Prostate gland (tissue), 2 donors: ENCODE measurements around the gene SLC25A26. TPM values are rescaled to one million over a fixed set of nuclear protein-coding genes. Genes with fewer than 3 reads are reported as not detected.

Experiments used
- DNase-seq: peaks from one replicate; pipeline ENCODE4 v3.0.0-alpha.2; 2019; ENCODE audit warnings: low spot score
- H3K27ac ChIP-seq, 2 donors: fragments of 200-600 bp; sonication (generic); 2 replicates each; pipeline ENCODE4 v1.5.1; 2017 to 2019
- H3K27me3 ChIP-seq: fragments of 200-600 bp; sonication (generic); replicated peaks from 2 replicates; pipeline ENCODE4 v1.5.1; 2019; ENCODE audit not compliant: insufficient read depth
- H3K36me3 ChIP-seq, 2 donors: fragments of 200-600 bp; sonication (generic); 1 replicate in 1 of 2; 2 replicates in 1 of 2; pipeline versions ENCODE4 v1.5.1 to v1.8.1; 2017 to 2019
- H3K4me1 ChIP-seq: fragments of 200-600 bp; sonication (generic); replicated peaks from 2 replicates; pipeline ENCODE4 v1.5.1; 2019
- H3K4me3 ChIP-seq, 2 donors: fragments of 200-600 bp; sonication (generic); 2 replicates each; pipeline ENCODE4 v1.5.1; 2017 to 2019
- H3K9me3 ChIP-seq: fragments of 200-600 bp; sonication (generic); 2 replicates; pipeline ENCODE4 v1.5.1; 2017
- CTCF ChIP-seq, 4 experiments: fragments of 200-600 bp in 2 of 4; fragments of 450-650 bp in 2 of 4; sonication (generic) in 2 of 4; IDR thresholded peaks; 1 replicate in 3 of 4; 2 replicates in 1 of 4; pipeline ENCODE4 v1.5.1; 2016 to 2019; ENCODE audit warnings: antibody characterized with exemption in 4 of 4, mild to moderate bottlenecking in 2 of 4, moderate library complexity in 2 of 4
- POLR2A ChIP-seq: fragments of 450-650 bp; IDR thresholded peaks from one replicate; pipeline ENCODE4 v1.6.1; 2016; ENCODE audit warnings: antibody characterized with exemption, mild to moderate bottlenecking
- POLR2AphosphoS5 ChIP-seq: sonication (generic); formaldehyde crosslinking; IDR thresholded peaks from one replicate; pipeline ENCODE4 v1.6.1; 2017; ENCODE audit warnings: antibody characterized with exemption
- WGBS: methylation state at CpG from one replicate; pipeline ENCODE4 v1.1.5; 2018; 5-methylcytosine and 5-hydroxymethylcytosine counted together
- intact Hi-C: fragments of 100-400 bp; cut with DNase I; formaldehyde crosslinking; loops from one replicate; pipeline ENCODE4 v1.14.2; 2022
- total RNA-seq, 2 donors: library from RNA; depleted of rRNA; stranded (reverse); fragments of >200 nt; gene quantifications; one replicate each; pipeline ENCODE4 v1.1.0, GENCODE V29; 2016

SLC25A26 gene
- total RNA-seq, 2 donors from 2014 or later, result 24.4 to 32.3 TPM

- Histone ChIP-seq H3K4me1 (peaks cover 28% of the 10 kb centered on the region), H3K27me3 (no peaks in the 10 kb centered on the region), H3K36me3 (peaks cover 0 to 10% of the 10 kb centered on the region in 2 donors), H3K27ac (peak overlapping the region in 1 of 2 donors; percentile 62), H3K9me3 (no peaks in the 10 kb centered on the region), H3K4me3 (no peak overlapping the region)
- no peak for TF ChIP-seq POLR2AphosphoS5
- TF ChIP-seq CTCF (IDR thresholded peaks at IDR 0.05), result no peak
- TF ChIP-seq POLR2A, result no peak
- DNase-seq, result no peak
- WGBS, result 58% methylated on average over 15 of the region's 15 CpGs
- intact Hi-C loops, result no loop called here
These were observed 183.4 kb downstream of the SLC25A26 start for GRCh38 chr3:66404197-66404596.

- intact Hi-C loops, result no loop called here
- no peak overlapping the region for H3K4me3 ChIP-seq
- peak overlapping the region in 1 of 2 donors; percentile 62 for H3K27ac ChIP-seq
- 96% methylated on average over 32 of the region's 32 CpGs for WGBS
- TF ChIP-seq POLR2AphosphoS5 (no peak), POLR2A (no peak), CTCF (IDR thresholded peaks at IDR 0.05) (no peak)
- H3K36me3 ChIP-seq, result peaks cover 0 to 6% of the 10 kb centered on the region in 2 donors
- DNase-seq, result no peak
- H3K4me1 ChIP-seq, result peaks cover 28% of the 10 kb centered on the region
- no peaks in the 10 kb centered on the region for H3K27me3 ChIP-seq
- H3K9me3 ChIP-seq, result no peaks in the 10 kb centered on the region
These were observed 184.3 kb downstream of the SLC25A26 start for GRCh38 chr3:66404903-66405700.

GRCh38 chr3:66405701-66406091 lies 184.9 kb downstream of the SLC25A26 start:
- Histone ChIP-seq H3K36me3 (peaks cover 0 to 6% of the 10 kb centered on the region in 2 donors), H3K27ac (peak overlapping the region; percentile 1 to 46), H3K4me1 (peaks cover 28% of the 10 kb centered on the region), H3K9me3 (no peaks in the 10 kb centered on the region), H3K4me3 (no peak overlapping the region), H3K27me3 (no peaks in the 10 kb centered on the region)
- DNase-seq, result no peak
- TF ChIP-seq POLR2AphosphoS5 (no peak), POLR2A (no peak), CTCF (IDR thresholded peaks at IDR 0.05) (no peak)
- intact Hi-C loops, result loop anchor here (2.0 kb wide), 1 partner anchor 411 kb away; no protein-coding TSS in a partner anchor
- 85% methylated on average over 11 of the region's 11 CpGs for WGBS

GRCh38 chr3:66406163-66406562 lies 185.4 kb downstream of the SLC25A26 start:
- Histone ChIP-seq H3K4me1 (peaks cover 25% of the 10 kb centered on the region), H3K4me3 (no peak overlapping the region), H3K27ac (peak overlapping the region; percentile 1 to 46), H3K27me3 (no peaks in the 10 kb centered on the region), H3K36me3 (peaks cover 0 to 6% of the 10 kb centered on the region in 2 donors), H3K9me3 (no peaks in the 10 kb centered on the region)
- TF ChIP-seq CTCF (IDR thresholded peaks at IDR 0.05) (no peak), POLR2AphosphoS5 (peak; percentile 12)
- intact Hi-C loops, result loop anchor here (2.0 kb wide), 1 partner anchor 411 kb away; no protein-coding TSS in a partner anchor
- no peak for DNase-seq
- WGBS, result 72% methylated on average over 5 of the region's 5 CpGs
